DMS 273 (cell line): ENCODE results near the gene PLEKHF1.
"Not testable (repeated sequence)": the region's sequence is repeated elsewhere in the genome, so short reads cannot be mapped to it uniquely, and the experiment has no call there.

ENCODE experiments used
- DNase-seq: peaks from one replicate; lab custom pipeline; 2025; ENCODE audit not compliant: unreplicated experiment; lab: John Stamatoyannopoulos, UW

Gene PLEKHF1

DNA sequence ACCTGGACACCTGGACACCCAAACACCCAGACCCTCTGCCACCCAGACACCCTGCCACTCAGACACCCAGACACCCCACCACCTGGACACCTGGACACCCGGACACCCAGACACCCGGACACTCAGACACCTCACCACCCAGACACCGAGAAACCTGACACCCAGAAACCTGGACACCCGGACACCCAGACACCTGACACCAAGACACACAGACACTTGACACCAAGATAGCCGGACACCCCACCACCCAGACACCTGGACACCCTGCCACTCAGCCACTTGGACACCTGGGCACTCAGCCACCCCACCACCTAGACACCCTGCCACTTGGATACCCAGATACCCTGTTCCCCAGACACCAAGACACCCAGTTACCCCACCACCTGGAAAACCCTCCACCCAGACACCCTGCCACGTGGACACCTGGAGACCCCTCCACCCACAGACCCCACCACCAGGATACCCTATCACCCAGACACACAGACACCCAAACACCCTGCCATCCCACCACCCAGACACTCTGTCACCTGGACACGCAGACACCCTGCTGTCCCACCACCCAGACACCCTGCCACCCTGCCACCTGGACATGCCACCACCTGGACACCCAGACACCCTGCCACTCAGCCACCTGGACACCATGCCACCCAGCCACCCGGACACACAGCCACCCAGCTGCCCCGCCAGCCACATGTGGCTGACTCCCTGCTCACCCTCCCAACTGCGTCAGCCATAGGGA lies 32.4 kb downstream of the PLEKHF1 start:
- DNase-seq = no peak

DNA sequence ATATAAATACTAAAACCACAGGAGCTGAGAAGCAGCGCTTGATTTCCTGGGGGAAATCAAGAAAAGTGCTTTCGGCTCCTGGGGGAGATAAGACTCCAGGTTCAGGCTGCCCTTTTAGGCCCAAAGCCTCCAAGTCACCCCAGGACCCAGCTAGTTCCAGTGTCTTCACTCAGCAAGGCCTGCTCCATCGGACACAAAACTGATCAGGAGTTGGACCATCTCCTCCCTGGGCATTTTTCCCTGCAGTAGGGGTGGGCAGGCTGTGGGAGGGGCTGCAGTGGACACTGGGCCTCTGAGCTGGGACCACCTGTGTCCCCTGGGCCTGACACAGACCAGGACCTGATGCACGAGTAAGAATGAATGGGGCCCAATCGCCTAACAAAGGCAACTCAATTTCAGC lies 34.6 kb downstream of the PLEKHF1 start:
- DNase-seq = no peak

DNA sequence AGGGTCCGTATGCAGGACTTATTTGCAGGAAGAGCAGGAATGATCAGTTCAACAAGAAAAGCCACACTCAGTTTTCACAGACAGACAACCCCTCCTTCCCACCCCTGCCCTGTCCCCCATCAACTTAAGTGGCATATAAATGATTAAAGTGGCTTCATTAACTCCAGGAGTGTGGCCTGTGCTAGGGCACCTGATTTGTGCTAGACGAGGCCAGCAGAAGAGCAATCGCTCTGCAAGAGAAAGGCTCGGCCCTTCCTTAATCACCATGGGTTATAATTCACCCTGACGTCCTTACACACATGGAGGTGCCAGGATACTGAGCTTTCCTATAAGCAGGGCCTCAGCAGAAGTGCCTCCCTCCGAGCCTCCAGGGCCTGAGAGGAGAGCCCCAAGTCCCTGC lies 35.2 kb downstream of the PLEKHF1 start:
- no peak for DNase-seq

DNA sequence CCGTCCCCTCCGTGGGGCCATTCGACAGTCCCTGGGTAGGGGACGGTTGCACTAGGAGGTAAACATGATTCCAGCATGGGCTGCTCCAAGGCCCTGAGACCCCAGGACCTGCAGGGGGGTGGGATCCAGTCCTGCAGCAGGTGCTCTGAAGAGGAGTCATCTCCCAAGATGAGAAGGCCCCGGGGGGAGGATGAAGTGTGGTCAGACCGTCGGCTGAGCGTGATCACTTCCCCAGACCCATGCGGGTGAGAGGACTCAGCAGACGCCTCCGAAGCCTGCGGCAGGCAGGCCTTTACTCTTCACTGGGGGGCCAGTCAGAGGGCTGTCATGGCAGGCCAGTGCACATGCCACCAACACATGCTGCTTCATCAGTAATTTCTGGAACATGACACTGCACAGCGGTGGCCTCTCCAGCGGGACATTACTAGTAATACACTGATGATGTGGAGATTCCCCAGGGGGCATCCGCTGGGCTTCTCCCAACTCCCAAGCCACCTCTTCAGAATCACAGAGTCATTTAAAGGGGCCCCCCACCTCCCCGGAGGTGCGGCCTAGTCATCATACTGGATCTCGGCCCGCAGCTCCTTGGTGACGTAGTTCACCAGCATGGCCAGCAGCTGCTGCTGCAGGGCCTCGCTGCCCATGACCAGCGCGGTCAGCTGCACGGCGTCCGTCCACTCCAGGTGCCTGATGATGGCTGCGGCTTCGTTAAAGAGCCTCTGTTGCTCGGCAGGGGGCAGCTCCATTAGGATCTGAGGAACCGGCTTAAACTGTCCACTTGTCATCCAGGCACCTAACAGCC lies 37.1 kb downstream of the PLEKHF1 start:
- no peak for DNase-seq

DNA sequence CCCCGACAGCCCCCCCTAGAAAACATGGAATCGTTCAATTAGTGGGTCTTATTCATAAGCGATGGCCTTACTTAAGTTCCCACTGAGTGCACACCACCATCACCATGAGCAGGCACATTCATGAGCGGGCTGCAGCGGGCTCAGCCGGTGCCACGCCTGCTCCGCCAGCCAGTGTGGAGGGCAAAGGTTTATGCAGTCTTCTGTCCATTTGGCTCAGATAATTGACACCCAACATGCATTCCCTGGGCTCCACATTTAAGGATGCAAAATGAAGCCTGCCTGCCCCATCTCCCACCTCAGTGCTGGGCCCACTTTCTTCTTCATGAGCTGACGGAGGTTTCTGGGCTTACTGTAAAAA lies 37.7 kb downstream of the PLEKHF1 start:
- no peak for DNase-seq

DNA sequence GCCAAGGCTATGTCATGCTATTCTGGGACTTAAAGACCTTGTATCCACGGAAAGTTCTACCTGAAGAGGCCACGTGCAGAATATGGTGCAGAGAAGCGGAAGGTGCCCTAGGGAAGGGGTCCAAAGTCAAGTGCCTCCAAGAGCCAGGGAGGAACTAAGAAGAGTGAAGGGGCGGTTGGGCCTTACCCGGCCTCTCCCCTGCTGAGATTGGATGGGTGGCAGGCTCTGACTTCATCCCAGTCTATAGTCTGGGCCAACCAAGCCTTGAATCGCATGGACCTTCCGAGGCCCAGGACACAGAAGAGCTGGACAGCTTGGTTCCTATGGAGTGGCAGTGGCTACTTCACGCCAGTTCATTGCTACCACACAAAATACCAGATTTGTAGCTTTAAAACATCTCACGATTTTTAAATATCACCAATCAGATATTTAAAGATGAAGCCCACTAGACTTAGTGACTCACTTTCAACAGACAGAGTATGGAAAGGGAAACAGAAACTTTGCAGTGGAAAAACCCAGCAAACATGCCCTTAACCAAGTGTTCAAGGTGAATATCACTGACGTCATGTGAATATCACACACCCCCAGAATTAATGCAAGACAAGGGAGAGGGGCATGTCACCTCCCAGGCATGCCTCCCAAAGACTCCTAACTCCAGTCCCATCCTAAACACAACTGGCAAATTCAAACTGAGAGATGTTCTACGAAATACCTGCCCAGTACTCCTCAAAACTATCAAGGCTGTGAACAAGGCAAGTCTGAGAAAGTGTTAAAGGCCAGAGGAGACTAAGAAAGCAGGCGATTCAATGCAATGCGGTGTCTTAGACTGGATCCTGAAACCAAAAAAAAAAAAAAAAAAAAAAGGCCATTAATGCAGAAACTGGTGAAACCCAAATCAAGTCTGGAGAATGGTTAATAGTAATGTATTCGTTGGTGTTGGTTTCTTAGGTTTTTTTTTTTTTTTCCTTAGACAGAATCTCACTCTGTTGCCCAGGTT lies 39.6 kb downstream of the PLEKHF1 start:
- DNase-seq = no peak

DNA sequence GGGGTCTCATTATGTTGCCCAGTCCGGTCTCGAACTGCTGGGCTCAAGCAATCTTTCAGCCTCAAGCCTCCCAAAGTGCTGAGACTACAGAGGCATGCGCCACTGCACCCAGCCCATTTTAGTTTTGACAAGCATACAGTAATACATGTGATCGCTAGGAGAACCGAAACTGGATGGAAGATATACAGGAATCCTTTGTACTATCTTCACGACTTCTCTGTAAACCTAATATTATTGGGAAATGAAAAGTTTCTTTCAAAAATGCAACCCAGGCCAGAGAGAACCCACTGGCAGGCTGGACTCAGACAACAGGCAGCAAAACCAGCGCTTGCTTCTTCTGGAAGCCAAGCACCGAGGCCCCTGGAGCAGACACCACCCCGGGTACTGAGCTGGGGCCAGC lies 40.4 kb downstream of the PLEKHF1 start:
- DNase-seq = no peak

DNA sequence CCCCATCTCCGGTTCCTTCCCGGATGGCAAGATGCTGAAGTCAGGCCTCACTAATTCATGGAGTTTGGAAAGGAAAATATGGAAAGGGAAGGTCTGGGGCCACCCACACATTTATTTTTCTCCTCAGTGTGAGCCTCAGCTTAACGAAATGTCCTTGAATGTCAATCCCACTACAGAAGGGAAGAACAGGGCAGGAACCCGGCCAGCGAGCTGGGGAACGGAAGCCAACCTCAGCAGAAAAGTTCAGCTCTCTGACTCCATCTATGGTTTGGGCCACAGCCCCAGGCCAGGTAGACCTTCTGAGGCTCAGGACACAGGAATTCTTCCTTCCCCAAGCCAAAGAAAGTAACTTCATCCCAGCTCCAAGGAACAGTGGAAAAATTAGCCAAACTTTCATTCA lies 41.4 kb downstream of the PLEKHF1 start:
- DNase-seq = no peak

DNA sequence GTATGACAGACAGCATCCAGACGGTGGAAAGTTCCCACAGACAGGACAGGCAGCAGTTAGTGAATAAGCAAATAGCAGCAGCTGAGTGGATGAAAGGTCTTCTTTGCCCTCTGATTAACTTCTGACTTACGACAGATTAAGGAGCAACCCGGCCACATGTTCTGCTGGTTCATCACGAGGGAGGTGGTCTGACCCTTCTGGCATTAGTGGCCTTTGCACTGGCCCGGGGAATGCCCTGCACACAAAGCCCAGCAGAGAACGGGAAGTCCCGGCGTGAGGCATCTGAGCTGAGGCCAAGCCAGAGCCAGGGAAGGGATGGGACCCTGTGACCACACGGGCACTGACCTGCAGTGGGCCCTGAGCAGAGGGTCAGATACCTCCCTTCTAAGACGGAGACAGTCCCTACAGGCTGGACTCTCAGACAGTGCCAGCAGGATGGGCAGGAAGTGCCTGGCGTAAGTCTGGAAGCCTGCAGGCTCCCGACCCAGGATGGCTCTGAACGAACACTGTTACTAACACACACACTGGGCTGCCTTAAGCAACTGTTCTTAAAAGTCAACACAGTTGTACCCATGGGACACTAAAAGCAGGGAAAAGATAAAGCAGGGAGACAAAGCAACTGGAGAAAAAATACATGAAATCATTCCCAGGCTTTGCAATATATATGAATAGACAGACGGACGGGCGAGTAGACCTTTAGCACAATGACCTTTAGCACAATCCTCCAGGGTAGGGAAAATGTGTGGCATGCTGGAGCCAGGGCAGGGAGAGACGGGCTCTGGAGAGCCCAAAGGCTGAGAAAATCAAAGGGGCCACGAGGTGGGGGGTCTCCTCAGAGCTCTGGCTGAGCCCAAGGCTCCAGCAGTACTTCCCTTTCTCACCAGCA lies 43.5 kb downstream of the PLEKHF1 start:
- no peak for DNase-seq

DNA sequence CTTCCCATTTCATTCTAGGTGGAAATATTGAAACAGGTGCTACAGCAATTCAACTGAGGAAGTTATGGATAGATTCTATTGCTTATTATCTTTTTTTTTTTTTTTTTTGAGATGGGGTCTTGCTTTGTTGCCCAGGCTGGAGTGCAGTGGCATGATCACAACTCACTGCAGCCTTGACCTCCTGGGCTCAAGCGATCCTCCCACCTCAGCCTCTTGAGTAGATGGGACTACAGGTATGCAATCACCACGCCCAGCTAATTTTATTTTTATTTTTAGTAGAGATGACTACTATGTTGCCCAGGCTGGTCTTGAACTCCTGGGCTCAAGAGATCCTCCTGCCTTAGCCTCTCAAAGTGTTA lies 44.2 kb downstream of the PLEKHF1 start:
- not testable (repeated sequence) for DNase-seq

DNA sequence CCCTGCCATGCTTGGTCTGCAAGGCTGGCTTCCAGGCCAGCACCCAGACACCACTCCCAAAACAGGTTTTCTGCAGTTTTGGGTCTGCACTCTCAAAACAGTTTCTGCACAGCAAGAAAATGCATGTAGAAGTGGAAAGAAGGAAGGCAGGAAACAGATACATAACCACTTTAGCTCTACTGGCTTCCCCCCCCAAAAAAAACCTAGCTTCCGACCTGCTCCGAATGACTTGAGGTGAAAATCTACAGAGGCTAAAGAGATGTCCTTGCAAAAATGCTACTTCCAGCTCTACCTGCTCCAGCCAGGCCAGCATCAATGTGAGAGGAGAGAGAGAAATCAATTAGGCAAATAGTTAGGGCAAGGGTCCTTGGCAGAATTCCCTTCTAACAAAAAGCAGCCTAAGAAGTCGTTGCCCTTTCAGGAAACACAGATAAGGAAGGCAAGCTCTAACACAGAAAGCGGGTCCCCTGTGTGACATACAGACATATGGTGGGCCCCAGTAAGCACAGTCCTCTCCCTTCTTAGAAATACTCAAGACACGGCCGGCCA lies 46.4 kb downstream of the PLEKHF1 start:
- DNase-seq = no peak

DNA sequence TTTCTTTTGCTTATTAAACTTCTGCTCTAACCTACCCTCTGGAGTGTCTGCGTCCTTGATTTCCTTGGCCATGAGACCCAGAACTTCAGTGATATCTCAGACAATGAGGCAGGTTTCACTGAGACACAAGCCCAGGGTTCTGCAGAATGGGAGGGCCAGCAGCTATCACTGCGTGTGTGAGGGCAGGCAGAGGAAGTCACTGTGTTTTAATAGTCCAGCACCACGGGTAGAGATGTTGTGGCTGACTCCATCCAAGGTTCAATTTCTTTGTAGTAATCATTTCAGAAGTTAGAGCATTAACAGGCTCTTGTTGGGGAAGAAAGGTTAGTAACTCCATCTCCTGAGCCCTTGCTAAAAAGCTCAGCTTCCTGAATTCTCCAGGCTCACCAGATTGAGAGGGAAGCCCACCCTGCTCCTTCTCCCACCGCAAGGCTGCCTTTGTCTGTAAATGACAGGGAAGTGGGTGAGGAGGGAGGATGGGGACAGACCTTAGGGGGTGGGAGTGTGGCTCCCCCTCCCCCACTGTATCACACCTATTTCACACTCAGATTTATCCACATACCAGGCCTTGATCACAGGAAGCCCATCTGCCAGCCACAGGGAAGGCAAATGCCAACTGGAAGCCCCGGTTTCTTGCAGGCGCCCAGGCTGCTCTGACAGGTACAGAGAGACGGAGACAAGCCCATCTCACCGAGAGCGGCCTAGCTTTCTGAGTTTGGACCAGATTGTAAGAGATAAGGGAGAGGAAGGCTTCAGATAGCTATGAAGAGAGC lies 47.7 kb downstream of the PLEKHF1 start:
- DNase-seq = no peak

DNA sequence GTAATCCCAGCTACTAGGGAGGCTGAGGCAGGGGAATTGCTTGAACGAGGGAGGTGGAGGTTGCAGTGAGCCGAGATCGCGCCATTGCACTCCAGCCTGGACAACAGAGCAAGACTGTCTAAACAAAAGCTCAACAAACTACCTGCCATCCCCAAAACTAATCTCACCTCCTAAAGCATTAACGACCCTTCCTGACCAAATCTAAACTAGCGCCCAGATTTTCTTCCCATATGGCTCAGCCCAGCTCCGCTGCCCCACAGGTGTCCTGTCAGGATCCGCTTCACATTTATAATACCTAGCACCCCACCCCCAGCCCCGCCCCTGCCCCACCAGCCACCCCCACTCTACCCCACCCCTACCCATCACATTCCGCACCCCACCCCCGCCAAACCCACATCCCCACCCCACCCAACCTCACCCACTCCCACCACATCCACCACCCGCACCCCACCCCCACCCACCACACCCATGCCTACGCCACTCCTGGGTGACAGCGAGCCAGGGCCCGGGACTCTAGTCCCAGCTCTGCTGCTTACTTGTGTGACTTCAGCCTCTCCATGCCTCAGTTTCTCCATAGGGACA lies 49.2 kb downstream of the PLEKHF1 start:
- DNase-seq = peak; percentile 30

DNA sequence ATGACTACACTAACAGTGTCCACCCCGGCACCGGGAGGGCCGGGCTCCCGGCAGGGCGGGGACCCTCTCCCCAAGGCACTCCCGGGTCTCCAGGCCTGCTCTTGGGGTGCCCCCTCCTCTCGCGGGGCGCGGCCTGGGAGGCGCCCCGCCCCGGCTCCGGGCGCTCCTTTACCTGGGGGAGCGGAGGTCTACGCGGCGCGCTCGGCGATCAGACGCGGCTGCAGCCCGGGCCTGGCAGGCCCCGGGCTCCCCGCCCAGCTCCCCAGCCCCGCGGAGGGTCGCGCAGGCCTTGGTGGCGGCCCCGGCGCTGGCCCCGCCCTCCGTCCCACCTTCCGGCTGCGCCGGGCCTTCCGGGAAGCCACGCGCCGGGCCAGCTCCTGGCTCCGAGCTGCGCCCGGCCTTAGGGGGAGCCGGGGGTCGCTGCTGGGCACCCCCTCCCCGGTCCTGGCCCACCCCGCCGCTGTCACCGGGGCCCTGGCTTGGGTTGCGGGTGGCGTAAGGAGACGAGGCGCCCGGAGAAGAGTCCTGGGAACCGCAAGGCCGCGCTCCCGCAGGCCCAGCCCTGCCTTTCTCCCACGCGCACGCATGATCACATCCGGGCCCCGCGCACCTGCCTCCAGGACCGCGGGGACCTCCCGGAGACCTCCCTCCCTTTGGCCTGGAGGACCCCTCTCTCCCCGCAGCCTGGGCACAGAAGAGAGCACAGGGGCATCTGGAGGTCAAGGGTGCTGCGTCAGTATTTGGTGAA lies 49.9 kb downstream of the PLEKHF1 start, which contains the start of gene C19orf12:
Gene C19orf12, minus strand, starts transcription at position 309 of the 748 bp plus-strand sequence. CDS start 6,848 bp downstream, outside the sequence.
- DNase-seq = peak; percentile 81

DNA sequence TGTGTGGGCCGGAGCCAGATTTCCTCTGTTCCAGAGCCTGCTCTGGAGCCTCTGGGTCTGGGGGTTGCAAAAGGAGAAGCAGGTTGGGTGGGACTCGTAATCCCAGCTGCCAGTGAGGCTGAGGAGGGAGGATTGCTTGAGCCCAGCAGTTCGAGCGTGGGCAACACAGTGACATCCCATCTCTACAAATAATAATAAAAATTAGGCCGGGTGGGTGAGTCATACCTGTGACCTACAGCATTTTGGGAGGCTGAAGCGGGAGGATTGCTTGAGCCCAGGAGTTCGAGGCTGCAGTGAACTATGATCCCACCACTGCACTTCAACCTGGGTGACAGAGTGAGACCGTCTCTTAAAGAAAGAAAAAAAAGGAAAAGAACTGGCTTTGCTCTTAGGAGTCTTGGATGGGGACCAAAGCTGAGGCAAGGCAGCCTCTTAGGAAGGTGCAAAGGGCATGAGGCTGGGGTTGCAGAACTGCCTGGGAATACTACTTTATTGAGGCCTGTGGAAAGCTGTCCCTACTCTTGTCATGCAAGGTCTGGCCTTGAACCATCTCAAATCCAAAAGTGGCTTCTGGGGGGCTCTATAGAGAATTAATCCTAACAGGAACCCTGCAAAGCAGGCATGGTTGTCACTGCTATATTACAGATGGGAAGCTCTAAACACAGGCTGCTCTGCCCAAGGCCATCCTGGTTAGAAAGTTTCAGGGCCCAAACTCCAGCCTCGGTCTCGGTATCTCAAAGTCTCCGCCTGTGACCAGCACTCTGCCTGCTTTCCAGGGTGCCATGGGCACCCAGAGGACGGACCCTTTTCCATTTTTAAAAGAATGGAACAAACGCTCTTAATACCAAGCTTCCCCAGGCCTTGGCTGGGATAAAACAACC lies 50.7 kb downstream of the PLEKHF1 start:
- DNase-seq = peak; percentile 59

DNA sequence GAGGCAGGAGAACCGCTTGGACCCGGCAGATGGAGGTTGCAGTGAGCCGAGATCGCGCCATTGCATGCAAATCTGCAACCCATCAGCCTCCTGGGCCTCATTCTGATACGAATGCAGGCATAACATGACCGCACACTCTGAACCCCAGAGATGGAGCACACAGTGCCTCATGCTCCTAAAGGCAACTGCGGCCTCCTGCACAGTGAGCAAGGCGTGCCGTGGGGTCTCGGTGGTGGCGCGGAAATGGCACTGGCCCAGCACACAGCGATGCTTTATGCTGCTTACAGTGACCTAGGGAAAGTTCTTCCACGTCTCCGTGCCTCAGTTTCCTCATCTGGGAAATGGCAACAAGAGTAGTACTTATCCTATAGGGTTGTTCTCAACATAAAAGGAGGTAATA lies 51.8 kb downstream of the PLEKHF1 start:
- no peak for DNase-seq

DNA sequence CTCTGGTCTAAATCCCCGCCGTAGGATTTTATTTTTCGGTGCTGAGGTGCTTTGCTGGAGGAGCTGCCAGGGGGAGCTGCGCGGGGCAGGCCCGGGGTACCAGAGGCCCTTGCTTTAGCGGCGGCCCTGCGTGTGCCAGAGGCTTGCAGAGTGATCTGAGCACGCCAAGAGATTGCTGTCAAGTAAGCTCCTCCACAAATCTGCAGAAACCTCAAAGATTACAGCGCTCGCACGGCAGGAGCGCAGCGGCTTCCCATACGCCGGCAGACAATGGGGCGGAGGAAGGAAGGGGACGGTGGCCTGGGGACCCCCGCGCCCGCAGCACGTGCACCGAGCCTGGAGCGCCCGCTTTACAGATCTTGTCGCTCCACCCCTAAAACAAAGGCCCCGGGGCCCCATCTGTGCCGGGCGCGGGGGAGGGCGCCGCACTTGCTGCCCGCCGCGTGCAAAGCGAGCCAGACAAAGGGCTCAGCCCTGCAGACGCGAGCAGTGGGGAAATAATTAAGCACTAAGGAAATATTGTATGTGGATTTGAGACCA lies 58.9 kb downstream of the PLEKHF1 start:
- DNase-seq = peak; percentile 48
